GM18508 (cell line): ENCODE results near the gene ZBTB3.
"Not testable (repeated sequence)": the region's sequence is repeated elsewhere in the genome, so short reads cannot be mapped to it uniquely, and the experiment has no call there.

ENCODE experiments used
- ATAC-seq: cut with Tn5 transposase; IDR thresholded peaks from one replicate; pipeline ENCODE4 v1.9.1; 2021; ENCODE audit warnings: moderate number of reproducible peaks; ENCODE audit not compliant: insufficient read depth, unreplicated experiment

Gene ZBTB3

GRCh38 chr11:62753736-62754603 is at the start of gene ZBTB3:
Gene ZBTB3, minus strand, starts transcription at chr11:62754160. Its CDS starts 496 bp downstream, at chr11:62753664.
- ATAC-seq = peak; percentile 89

DNA sequence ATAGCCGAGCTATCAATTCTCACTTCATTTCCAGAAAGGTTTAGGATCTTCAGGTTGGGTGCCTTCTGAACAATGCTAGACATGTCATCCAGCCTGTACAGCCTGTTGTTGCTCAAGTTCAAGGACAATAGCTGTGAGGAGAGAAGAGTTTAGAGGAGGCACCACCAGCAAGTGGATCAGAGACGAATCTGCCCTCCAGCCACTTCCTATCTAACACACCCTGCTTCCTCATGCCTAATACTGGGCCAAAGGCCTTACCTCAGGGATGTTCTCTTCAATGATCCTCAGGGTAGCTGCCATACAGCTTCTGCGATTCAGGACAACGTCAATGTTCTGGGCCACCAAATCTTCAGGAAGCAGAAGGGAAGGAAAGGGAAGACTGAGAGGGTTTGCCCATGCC is 47.1 kb upstream of the ZBTB3 start:
- no peak for ATAC-seq

DNA sequence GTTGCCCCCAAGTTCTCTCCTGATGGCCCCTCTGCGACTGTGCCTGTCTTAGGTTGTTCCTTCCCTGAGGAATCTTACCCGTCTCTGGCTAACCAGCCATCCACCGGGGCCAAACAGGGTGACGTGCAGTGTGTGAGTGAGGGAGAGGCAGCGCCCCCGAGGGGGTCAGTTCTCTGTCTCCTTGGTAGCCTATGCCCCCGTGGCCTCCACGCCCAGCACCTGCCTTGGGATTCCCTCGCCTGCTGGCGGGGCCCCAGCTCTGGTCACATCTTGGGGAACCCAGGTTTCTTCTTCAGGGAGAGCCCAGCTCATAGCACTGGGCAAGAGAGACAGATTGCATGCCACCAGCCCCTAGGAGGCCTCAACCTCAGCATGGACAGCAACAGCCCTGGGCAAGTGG is 45.5 kb upstream of the ZBTB3 start:
- no peak for ATAC-seq

DNA sequence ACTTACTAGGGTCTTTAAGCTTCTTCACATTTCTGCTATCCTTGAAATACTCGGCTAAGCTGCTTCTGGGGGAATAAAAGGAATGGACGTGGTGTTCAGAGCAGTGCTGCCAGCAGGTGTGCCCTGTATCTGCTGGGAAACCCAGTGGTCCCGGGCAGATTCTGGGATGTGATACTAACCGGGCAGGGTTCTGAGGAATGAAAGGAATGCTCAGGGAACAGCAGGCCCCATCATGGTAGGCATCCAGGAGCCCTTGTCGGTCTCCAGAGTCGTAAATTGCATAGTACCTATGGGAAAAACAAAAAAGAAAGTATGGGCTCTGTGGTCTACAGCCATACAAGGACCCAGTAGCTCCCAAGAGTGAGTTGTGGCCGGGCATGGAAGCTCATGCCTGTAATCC is 42.3 kb upstream of the ZBTB3 start:
- no peak for ATAC-seq

DNA sequence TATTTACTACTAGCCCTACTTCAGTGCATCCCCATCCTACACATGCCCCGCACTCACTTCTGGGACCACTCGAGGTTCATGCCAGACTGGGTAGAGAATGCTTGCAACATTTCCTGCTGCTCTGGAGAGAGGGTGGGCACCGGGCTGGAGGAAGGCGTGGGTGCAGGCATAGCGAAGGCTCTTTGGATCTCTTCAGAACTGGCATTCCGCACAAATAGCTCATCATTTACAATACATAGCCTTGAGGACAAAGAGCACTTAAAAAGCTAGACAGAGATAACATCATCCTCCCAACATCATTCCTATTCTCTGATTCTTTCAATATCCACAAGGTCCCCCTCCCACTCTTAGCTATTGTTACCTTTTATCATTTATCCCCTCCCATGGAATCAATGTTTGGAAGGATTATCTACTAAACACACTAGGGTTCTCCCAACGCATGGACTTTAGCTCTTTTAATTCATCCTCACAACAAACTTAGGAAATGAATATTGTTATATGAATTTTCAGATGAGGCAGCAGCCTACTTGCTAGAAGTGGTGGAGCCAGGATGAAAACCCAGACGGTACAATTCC is 40.3 kb upstream of the ZBTB3 start:
- ATAC-seq = no peak

- ATAC-seq = no peak
Measured at GRCh38 chr11:62792202-62792575, 38.2 kb upstream of the ZBTB3 start.

- no peak for ATAC-seq
Measured at GRCh38 chr11:62791501-62792201, 37.7 kb upstream of the ZBTB3 start, which contains the start of gene TMEM223. Gene TMEM223, minus strand, starts transcription at chr11:62792006. Its CDS starts 12 bp downstream, at chr11:62791994.

DNA sequence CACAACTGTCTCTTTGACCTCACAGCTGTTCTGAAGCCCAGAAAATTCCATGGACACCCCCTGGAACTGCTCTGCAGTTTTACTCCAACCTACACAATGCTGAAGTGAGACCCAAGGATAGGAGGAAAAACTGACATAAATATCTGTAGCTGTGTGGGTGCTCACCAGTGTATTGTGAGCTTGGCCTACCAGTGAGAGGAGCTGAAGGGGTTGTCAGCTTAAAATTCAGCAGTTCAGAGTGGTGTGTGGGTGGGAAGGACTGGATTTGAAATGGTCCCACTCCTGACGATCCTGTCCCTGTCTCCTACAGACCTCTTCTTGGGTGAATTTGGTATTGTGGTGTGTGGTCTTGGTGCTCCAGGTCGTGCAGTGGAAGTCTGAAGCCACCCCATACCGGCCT is 35.6 kb upstream of the ZBTB3 start:
- ATAC-seq = no peak

DNA sequence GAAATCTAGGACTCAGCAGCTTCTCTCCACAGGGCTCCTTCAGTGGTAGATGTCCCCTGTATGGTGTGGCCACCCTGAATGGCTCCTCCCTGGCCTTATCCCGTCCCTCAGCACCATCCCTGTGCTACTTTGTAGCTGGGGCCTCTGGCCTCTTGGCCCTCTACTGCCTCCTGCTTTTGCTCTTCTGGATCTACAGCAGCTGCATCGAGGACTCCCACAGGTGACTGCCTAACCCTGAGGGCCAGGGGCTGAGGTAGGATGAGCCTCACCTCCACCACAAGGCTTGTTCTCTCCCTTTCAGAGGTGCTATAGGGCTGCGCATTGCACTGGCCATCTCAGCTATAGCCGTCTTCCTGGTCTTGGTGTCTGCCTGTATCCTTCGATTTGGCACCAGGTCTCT is 35.0 kb upstream of the ZBTB3 start:
- no peak for ATAC-seq

- peak; percentile 40 for ATAC-seq
Measured at GRCh38 chr11:62787005-62787759, 33.2 kb upstream of the ZBTB3 start, which contains the start of gene TMEM179B. Gene TMEM179B, plus strand, starts transcription at chr11:62787402. Its CDS starts 30 bp downstream, at chr11:62787432.

DNA sequence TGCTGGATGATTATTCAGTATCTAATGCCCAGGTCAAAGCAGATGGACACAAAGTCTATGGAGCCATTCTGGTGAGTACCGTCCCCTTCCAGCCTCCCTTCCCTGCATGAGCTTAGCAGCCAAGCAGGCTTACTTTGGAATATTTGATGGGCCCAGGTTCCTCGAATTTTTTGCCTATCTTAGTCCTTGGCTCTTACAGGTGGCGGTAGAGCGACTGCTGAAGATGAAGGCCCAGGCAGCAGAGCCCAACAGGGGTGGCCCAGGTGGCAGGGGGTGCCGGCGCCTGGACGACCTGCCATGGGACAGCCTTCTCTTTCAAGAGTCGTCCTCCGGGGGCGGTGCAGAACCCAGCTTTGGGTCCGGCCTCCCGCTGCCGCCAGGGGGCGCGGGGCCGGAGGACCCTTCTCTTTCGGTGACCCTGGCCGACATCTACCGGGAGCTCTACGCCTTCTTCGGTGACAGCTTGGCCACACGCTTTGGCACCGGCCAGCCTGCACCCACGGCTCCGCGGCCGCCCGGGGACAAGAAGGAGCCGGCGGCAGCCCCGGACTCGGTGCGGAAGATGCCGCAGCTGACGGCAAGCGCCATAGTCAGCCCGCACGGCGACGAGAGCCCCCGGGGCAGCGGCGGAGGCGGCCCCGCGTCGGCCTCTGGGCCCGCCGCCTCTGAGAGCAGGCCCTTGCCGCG is 32.5 kb upstream of the ZBTB3 start:
- ATAC-seq = no peak

DNA sequence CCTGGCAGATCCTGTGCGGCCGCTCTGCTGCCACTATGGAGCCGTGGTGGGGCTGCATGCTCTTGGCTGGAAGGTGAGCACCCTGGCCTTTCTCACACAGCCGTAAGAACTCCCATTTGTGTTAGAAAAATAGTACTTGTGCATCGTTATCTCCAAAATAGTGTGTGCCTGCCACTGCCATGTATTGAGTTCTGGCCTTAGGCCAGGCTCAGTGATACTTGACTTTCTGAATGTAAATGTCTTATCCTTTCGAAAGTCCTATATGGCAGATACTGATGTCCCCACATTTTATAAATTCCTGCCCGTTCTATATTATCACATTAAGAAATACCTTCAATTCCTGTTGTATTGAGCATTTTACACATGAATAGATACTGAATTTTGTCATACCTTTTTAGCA is 28.8 kb upstream of the ZBTB3 start:
- ATAC-seq = no peak

DNA sequence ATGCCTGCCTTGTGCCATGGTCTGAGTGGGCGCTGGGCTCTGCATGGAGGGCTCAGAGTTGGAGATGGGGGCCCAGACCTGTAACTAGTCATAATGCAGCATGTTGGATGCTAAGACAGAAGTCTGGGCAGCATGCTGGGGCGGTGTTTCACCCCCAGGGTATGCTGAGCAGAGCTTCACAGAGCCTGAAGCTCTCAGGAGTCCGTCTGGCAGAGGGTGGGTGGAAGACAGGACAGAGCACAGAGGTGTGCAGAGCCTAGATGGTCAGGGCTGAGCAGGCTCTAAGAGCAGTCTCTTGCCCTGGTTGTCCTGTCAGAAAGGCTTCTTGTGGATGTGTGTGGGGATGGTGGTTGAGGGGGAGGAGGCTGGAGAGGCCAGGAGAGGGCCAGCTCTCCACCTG is 24.5 kb upstream of the ZBTB3 start:
- ATAC-seq = no peak

GRCh38 chr11:62777389-62777788 is 23.4 kb upstream of the ZBTB3 start:
- ATAC-seq = no peak

- ATAC-seq = no peak
Measured at GRCh38 chr11:62775646-62776045, 21.7 kb upstream of the ZBTB3 start.

- ATAC-seq = no peak
Measured at GRCh38 chr11:62774407-62774806, 20.4 kb upstream of the ZBTB3 start.

DNA sequence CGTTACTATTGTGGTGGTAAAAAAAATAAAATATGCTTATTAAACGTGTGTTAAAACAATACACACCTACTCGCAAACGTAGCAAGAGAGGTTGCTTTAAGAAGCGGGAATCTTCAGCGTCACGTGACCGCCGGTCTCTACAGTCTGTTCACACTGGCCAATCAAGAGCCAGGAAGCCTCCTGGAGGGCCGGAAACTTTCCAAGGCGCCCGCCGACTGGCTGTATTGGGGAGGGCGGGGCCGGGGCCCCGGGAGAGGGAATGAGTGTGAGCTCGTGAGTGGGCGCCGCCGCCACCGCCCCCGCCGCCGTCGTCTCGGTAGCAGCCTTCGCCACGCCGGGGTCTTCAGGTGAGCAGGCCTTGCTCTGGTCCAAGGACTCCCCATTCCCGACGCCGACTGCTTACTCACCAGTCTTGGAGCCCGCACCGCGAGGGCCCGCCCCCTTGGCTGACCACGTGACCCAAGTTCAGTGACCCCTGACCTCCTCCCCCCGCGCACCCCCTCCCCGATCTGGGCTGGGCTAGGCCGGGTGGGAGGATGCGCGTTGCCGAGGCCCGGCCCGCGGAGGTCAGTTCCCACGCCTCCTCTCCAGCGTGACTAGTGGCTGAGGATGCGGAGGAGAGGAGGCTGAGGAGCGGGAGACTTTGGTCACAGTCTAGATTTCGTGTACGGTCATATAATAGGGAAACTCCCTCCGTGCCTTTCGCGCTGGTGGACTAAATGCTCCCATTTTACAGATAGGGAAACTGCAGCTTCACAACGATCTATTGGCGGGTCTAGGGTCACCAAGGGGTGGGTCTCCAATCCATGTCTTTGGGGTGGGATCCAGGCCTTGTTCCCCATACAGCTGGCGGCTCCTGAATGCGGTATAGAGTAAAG is 17.4 kb upstream of the ZBTB3 start, which contains the start of gene TAF6L:
TSS of gene TAF6L (plus strand) at position 253 of the 878 bp plus-strand sequence. CDS start 4,388 bp downstream, outside the sequence.
- peak; percentile 53 for ATAC-seq

- ATAC-seq = peak; percentile 4
Measured at GRCh38 chr11:62770778-62771143, 16.8 kb upstream of the ZBTB3 start.

GRCh38 chr11:62760867-62761227 is 6.9 kb upstream of the ZBTB3 start:
- ATAC-seq = not testable (repeated sequence)
